ENCODE data around the gene EPHA8. TPM values are rescaled to one million over a fixed set of nuclear protein-coding genes. Genes with fewer than 3 reads are reported as not detected.

Gene EPHA8
- 1.1 TPM for total RNA-seq

GRCh38 chr1:22562584-22563583 is at the start of gene EPHA8:
Gene EPHA8 (plus strand): TSS chr1:22563489. CDS start chr1:22563636, 147 bp downstream.

DNA sequence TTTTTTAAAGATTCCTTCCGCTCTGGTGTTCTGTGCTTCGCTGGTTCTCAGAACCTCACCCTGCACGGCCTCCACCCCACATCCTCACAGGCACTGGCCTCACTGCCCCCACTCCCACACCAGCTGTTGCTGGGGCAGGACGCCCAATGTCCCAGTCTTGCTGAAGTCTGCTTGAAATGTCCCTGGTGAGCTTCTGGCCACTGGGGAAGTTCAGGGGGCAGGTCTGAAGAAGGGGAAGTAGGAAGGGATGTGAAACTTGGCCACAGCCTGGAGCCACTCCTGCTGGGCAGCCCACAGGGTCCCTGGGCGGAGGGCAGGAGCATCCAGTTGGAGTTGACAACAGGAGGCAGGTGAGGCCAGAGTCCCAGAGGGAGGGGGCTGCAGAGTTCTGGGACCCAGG is 73.1 kb downstream of the EPHA8 start, which contains the start of gene C1QA:
Gene C1QA, plus strand, starts transcription at position 276 of the 400 bp plus-strand sequence. CDS start 989 bp downstream, outside the sequence.

GRCh38 chr1:22643381-22643780 is 80.1 kb downstream of the EPHA8 start, which contains the start of gene C1QC:
Gene C1QC (plus strand): TSS chr1:22643633. CDS start chr1:22644024, 391 bp downstream.

GRCh38 chr1:22652881-22653316 is 89.6 kb downstream of the EPHA8 start, which contains the start of gene C1QB:
Gene C1QB (plus strand): TSS chr1:22653236. CDS start chr1:22659463, 6,227 bp downstream.

Small RNAs within 50 kb of the gene (small RNA-seq; reads per million reads assigned to genes)
- not detected for gene MIR6127 (ENCODE audit: low replicate concordance)

Other genes with a start within 250 kb of the EPHA8 start
- gene ZBTB40, start 111.6 kb upstream of the EPHA8 start, total RNA-seq: 16.8 TPM
- gene C1QA, start 73.1 kb downstream of the EPHA8 start, total RNA-seq: 51.6 TPM
- 40.5 TPM for gene C1QC, start 80.1 kb downstream of the EPHA8 start, total RNA-seq
- gene C1QB, start 89.7 kb downstream of the EPHA8 start, total RNA-seq: 41.5 TPM
- gene EPHB2, start 147.3 kb downstream of the EPHA8 start, total RNA-seq: 20.8 TPM